Sciatic nerve (tissue), 2 donors: ENCODE data around the gene GPR42. TPM values are rescaled to one million over a fixed set of nuclear protein-coding genes. Genes with fewer than 3 reads are reported as not detected.
"Not testable (repeated sequence)": the region's sequence is repeated elsewhere in the genome, so short reads cannot be mapped to it uniquely, and the experiment has no call there.

Experiments
- ATAC-seq: fragments of 200-7000 bp; cut with Tn5 transposase; one replicate; pipeline ENCODE4 v1.9.1; 2020; ENCODE audit warnings: mild to moderate bottlenecking, moderate library complexity
- DNase-seq: peaks from one replicate; pipeline ENCODE4 v3.0.0-alpha.2; 2020; ENCODE audit warnings: low spot score
- intact Hi-C: fragments of 100-400 bp; cut with DNase I; formaldehyde crosslinking; loops from one replicate; pipeline ENCODE4 v1.14.2; 2022
- total RNA-seq: library from RNA; stranded (reverse); fragmentation: NEBNext Ultra II Directional; extraction: Animal tissue kit (Norgen Biotek cat#: 25700); gene quantifications from one replicate; pipeline ENCODE4 v1.2.1, GENCODE V29; 2021
- donor health status: DM: no; HTN: no; CAD: no.
- donor health status: DM: no; HTN: no; CAD: no.

Gene GPR42
- total RNA-seq, 1 donor from 2014 or later, result 0.58 TPM

DNA sequence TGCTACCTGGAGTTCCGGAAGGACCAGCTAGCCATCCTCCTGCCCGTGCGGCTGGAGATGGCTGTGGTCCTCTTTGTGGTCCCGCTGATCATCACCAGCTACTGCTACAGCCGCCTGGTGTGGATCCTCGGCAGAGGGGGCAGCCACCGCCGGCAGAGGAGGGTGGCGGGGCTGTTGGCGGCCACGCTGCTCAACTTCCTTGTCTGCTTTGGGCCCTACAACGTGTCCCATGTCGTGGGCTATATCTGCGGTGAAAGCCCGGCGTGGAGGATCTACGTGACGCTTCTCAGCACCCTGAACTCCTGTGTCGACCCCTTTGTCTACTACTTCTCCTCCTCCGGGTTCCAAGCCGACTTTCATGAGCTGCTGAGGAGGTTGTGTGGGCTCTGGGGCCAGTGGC, 11.5 kb upstream of the GPR42 start:
- peak; percentile 33 for DNase-seq
- ATAC-seq, intact Hi-C loops: not testable (repeated sequence)

GRCh38 chr19:35360081-35360480, 10.8 kb upstream of the GPR42 start:
- intact Hi-C loops, ATAC-seq, DNase-seq: not testable (repeated sequence)

DNA sequence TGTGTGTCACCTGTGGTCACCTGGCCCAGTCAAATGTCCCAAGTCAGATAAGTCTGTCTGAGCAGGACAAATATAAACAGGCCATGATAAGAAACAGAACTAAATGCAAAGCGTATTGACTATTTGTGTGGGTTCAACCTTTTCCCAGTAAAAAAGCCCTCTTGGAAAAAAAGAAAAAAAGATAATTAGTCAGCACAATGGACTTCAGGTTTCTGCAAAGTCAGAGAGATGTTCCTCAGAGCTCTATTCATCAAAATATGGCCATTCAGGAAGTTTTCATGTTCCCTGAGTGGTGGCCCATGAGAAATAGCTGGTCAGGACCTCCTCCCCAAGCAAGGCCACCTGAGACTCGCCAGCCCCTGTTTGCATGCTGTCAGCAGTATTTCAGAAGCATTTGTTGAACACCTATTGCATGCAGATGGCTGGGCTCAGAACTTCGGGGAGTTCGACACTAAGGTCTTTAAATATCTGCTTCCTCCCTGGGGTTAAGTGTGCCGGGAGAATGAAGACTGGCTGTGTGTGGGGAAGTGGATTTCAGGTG, 9.9 kb upstream of the GPR42 start:
- DNase-seq, result no peak
- no peak for ATAC-seq
- intact Hi-C loops, result no loop called here

DNA sequence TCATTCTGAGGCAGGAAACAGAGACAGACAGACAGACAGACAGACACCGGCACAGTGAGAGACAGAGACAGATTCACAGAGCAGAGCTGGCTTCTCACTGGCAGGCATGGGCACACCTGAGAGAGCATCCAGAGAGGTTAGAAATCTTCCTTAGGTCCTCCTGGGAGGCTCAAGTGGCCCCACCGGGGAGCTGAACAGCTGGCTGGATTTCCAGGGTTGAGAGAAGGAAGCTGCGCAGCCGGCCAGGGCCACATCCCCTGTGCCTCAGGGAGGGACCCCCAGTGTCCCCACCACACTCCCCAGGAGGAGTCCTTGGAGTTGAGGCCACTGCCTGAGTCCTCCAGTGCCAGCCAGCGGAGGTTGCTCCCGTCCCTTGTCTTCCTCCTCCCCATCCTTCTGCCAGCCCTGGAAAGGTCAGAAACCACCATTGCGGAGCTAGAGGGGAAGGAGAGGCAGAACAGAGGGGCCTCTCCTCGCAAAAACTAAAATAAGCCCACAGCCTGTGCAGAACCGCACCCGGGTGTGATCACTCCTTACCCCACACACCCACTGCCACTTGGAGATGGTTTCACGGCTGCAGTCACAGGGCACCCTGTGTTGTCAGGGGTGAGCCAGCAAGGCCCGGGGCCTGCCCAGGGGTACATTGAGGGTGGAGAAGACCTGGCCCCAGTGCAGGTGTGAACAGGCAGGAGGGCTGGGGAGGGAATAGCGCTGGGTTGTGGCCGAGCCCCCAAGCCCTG, 8.4 kb upstream of the GPR42 start:
- ATAC-seq (no peak), DNase-seq (no peak)
- intact Hi-C loops, result no loop called here

- no peak for ATAC-seq
- intact Hi-C loops, result no loop called here
- no peak for DNase-seq
Measured at GRCh38 chr19:35363001-35363590, 7.8 kb upstream of the GPR42 start.

DNA sequence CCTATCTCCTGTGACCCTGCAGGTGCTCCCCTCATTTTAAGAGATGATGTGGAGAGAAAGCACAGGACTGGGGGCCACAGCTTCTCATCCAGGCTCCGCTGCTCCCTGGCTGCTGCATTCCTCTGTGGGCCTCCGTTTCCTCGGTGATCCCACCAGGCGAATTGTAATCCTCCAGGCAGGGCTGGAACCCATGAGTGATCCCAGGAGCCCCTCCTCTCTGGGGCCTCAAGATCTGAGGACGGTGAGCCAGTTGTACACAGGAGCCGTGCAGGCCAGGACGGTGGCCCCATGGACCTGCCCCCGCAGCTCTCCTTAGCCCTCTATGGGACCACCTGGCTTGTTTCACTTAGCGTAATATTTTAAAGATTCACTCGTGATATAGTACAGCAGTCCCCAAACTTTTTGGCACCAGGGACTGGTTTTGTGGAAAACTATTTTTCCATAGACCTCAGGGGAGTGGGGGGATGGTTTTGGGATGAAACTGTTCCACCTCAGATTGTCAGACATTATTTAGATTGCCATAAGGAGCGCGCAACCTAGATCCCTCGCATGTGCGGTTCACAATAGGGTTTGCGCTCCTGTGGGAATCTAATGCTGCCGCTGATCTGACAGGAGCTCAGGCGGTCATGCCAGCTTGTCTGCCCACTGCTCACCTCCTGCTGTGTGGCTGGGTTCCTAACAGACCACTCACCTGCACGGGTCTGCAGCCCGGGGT, 7.0 kb upstream of the GPR42 start:
- no peak for ATAC-seq
- DNase-seq, result no peak
- intact Hi-C loops, result no loop called here

- no peak for ATAC-seq
- DNase-seq, result no peak
- intact Hi-C loops, result no loop called here
Measured at GRCh38 chr19:35365303-35365702, 5.6 kb upstream of the GPR42 start.

- DNase-seq (no peak), ATAC-seq (no peak)
- intact Hi-C loops, result no loop called here
Measured at GRCh38 chr19:35368378-35368777, 2.5 kb upstream of the GPR42 start.

- ATAC-seq, result no peak
- intact Hi-C loops, result no loop called here
- DNase-seq, result no peak
Measured at GRCh38 chr19:35369522-35369921, 1.3 kb upstream of the GPR42 start.

GRCh38 chr19:35373492-35373891, 2.6 kb downstream of the GPR42 start:
- intact Hi-C loops, result no loop called here
- DNase-seq, result no peak

GRCh38 chr19:35374031-35374430, 3.2 kb downstream of the GPR42 start:
- intact Hi-C loops, DNase-seq, ATAC-seq: not testable (repeated sequence)

More at GRCh38 chr19:35373492-35373891, 2.6 kb downstream of the GPR42 start:
- ATAC-seq, result no peak

GRCh38 chr19:35375505-35376307, 4.8 kb downstream of the GPR42 start:
- intact Hi-C loops, result no loop called here
- no peak for DNase-seq
- ATAC-seq, result no peak

DNA sequence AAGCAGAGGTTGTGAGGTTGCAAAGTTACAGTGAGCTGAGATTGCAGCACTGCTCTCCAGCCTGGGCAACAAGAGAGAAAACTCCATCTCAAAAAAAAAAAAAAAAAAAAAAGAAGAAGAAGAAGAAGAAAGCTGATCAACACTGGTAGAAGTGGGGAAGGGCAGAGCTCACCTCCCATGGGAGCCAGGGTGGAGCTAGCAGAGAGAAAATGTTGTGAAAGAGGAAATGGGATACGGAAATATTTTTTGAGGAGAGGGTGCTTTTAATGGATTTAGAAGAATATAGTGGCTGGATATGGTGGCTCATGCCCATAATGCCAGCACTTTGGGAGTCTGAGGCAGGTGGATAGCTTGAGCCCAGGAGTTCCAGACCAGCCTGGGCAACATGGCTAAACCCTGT, 6.8 kb downstream of the GPR42 start:
- DNase-seq (no peak), ATAC-seq (no peak)
- intact Hi-C loops, result no loop called here

GRCh38 chr19:35378356-35378755, 7.5 kb downstream of the GPR42 start:
- ATAC-seq (no peak), DNase-seq (no peak)
- intact Hi-C loops, result no loop called here

DNA sequence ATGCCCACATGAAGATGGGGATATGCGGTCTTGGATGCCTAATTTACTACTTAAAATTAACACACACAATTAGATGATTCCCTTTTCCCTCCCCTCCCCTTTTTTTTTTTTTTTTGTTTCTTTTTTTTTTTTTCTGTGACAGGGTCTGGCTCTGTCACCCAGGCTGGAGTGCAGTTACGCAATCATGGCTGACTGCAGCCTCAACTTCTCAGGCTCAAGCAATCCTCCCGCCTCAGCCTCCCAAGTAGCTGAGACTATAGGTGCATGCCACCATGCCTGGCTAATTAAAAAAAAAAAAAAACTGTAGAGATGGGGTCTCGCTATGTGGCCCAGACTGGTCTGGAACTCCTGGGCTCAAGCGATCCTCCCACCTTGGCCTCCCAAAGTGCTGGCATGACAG, 8.7 kb downstream of the GPR42 start:
- DNase-seq, intact Hi-C loops, ATAC-seq: not testable (repeated sequence)

GRCh38 chr19:35379992-35380391, 9.1 kb downstream of the GPR42 start:
- intact Hi-C loops, result no loop called here
- ATAC-seq (peak; percentile 65), DNase-seq (no peak)

DNA sequence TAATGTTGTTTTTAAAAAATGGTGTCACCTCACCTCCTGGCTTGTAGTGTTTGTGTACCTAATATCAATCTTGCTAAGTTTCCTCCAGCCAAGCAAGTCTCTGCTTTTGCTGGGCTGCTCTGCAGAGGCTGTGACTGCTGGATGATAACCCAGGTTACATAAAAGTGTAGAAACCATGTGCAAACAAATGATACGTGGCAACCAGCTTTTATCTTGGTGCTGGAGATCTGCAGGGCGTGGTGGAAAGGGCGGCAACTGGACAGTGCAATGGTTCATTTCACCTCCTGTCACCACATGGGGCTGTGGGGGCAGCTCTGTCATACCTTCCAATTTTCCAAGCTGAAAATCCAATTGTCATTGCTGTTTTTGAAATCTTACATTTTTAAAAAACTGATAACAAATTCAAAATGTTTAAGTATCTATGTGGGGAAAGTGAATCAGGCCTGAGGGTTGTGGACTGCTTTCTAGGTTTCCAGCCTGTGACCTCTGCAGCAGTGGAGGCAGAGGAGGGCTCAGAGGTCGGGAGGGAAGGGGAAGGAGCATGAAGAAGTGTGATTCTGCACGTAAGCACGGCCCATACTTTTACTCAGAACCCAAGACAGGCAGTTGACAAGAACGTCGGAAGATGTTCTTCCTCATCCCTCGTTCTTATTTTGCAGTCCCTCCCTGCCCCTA, 9.7 kb downstream of the GPR42 start:
- ATAC-seq (no peak), DNase-seq (no peak)

DNA sequence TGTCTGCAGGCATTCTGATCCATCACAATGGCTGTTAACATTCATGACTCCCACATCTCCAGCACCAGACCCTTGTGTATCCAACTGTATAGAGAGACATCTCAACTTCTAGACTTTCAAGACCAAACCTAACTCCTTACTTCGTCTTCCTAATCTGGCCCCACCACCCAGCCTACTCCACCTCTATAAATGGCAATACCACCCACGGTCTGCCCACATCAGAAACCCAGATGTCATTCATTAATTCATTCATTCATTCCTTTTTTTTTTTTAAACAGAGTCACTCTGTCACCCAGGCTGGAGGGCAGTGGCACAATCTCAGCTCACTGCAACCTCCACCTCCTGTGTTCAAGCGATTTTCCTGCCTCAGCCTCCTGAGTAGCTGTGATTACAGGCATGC, 10.4 kb downstream of the GPR42 start:
- intact Hi-C loops, result no loop called here
- ATAC-seq, result no peak
- DNase-seq, result no peak

More for the DNA sequence above, 9.7 kb downstream of the GPR42 start:
- intact Hi-C loops, result no loop called here

DNA sequence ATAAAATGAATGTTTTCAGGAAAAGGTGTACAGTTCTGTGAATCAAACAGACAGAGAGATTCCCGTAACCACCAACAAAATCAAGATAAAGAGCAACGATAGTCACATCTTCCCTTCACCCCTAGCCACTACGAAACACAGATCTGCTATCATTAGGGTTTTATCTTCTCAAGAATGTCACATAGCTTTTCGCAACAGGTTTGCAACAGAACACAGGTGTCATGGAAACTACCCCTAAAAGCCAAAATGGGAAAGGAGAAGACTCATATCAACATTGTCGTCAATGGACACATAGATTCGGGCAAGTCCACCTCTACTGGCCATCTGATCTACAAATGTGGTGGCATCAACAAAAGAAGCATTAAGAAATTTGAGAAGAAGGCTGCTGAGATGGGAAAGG, 11.1 kb downstream of the GPR42 start:
- ATAC-seq (no peak), DNase-seq (no peak)
- intact Hi-C loops, result no loop called here
